ENCODE results near the gene PTPRJ. TPM values are rescaled to one million over a fixed set of nuclear protein-coding genes. Genes with fewer than 3 reads are reported as not detected.

The PTPRJ gene
- total and polyA plus RNA-seq, 2 donors (not counting 1 experiment from before 2014, with no cell fraction given): 5.3 to 5.8 TPM

DNA sequence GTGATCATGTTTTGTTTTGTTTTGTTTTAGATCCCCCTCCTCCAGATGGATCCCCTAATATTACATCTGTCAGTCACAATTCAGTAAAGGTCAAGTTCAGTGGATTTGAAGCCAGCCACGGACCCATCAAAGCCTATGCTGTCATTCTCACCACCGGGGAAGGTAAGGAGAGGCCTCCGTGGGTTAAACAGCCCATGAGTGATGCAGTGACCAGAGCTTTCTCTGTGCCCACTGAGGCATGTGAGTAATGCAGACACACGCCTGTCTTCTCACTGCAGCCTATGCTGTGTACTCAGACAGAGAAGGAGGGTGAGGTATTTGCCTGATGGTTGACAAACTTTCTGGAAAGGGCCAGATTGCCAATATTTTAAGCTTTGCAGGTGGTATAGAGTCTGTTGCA lies 162.5 kb downstream of the PTPRJ start:
- Histone ChIP-seq H3K4me2 (ENCODE audit: extremely low read depth, insufficient read depth, low read length) (no peak overlapping the region), H2AFZ (ENCODE audit: low read length) (no peak overlapping the region), H3K36me3 (ENCODE audit: control insufficient read depth, insufficient read depth, low read length) (no peaks in the 10 kb centered on the region), H3K4me3 (replicated peaks in 1 of 4; ENCODE audit: control extremely low read depth in 1 of 4, insufficient read depth in 1 of 4, low read depth in 3 of 4, low read length in 4 of 4) (no peak overlapping the region), H3K9ac (ENCODE audit: insufficient read depth, low read length) (no peak overlapping the region), H4K20me1 (ENCODE audit: control insufficient read depth, extremely low read depth, insufficient read depth, low read length) (no peaks in the 10 kb centered on the region), H3K27ac (ENCODE audit: insufficient read depth, low read length) (no peak overlapping the region), H3K9me3 (ENCODE audit: control insufficient read depth, insufficient read depth, low read depth, low read length) (no peaks in the 10 kb centered on the region), H3K79me2 (ENCODE audit: control insufficient read depth, insufficient read depth, low read length) (no peaks in the 10 kb centered on the region), H3K4me1 (ENCODE audit: control insufficient read depth, extremely low read depth, insufficient read depth, low read length) (no peaks in the 10 kb centered on the region), H3K27me3 (ENCODE audit: control insufficient read depth, insufficient read depth, low read length) (no peaks in the 10 kb centered on the region)
- no peak for DNase-seq (ENCODE audit: low read depth in 2 of 2)
- TF ChIP-seq EZH2 (IDR thresholded peaks at IDR 0.05; ENCODE audit: low read length, missing control alignments) (no peak), CTCF (conservative IDR thresholded peaks at IDR 0.05 in 1 of 2, IDR thresholded peaks at IDR 0.05 in 1 of 2; ENCODE audit: low read depth in 1 of 2, low read length in 2 of 2) (no peak)

DNA sequence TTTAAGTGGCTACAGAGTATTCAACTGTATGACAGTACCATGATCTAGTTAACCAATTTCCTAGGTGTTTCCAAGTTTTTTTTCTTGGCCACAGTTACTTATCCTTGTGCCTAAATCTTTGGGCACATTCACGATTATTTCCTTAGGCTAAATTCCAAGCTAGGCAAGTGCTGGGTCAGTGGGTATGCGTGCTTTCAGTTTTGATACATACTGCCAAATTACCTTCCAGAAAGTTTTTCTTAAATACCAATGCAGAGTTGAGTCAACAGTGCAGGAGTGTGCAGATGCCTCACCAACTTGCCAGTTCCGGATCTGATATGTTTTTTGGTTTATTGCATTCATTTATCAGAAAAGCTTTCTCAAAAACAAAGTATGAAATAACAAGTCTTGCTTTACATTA lies 168.4 kb downstream of the PTPRJ start:
- no peaks in the 10 kb centered on the region for H3K79me2 ChIP-seq (ENCODE audit: control insufficient read depth, insufficient read depth, low read length)
- H2AFZ ChIP-seq (ENCODE audit: low read length): no peak overlapping the region
- no peaks in the 10 kb centered on the region for H3K9me3 ChIP-seq (ENCODE audit: control insufficient read depth, insufficient read depth, low read depth, low read length)
- H3K4me2 ChIP-seq (ENCODE audit: extremely low read depth, insufficient read depth, low read length): no peak overlapping the region
- no peaks in the 10 kb centered on the region for H3K4me1 ChIP-seq (ENCODE audit: control insufficient read depth, extremely low read depth, insufficient read depth, low read length)
- H4K20me1 ChIP-seq (ENCODE audit: control insufficient read depth, extremely low read depth, insufficient read depth, low read length): no peaks in the 10 kb centered on the region
- peak in 1 of 2 donors; percentile 66 for DNase-seq (ENCODE audit: low read depth in 2 of 2)
- no peak overlapping the region for H3K9ac ChIP-seq (ENCODE audit: insufficient read depth, low read length)
- H3K27me3 ChIP-seq (ENCODE audit: control insufficient read depth, insufficient read depth, low read length): no peaks in the 10 kb centered on the region
- no peak overlapping the region for H3K4me3 ChIP-seq (replicated peaks in 1 of 4; ENCODE audit: control extremely low read depth in 1 of 4, insufficient read depth in 1 of 4, low read depth in 3 of 4, low read length in 4 of 4)
- H3K36me3 ChIP-seq (ENCODE audit: control insufficient read depth, insufficient read depth, low read length): no peaks in the 10 kb centered on the region
- H3K27ac ChIP-seq (ENCODE audit: insufficient read depth, low read length): no peak overlapping the region
- TF ChIP-seq EZH2 (IDR thresholded peaks at IDR 0.05; ENCODE audit: low read length, missing control alignments) (no peak), CTCF (conservative IDR thresholded peaks at IDR 0.05 in 1 of 2, IDR thresholded peaks at IDR 0.05 in 1 of 2; ENCODE audit: low read depth in 1 of 2, low read length in 2 of 2) (no peak)

DNA sequence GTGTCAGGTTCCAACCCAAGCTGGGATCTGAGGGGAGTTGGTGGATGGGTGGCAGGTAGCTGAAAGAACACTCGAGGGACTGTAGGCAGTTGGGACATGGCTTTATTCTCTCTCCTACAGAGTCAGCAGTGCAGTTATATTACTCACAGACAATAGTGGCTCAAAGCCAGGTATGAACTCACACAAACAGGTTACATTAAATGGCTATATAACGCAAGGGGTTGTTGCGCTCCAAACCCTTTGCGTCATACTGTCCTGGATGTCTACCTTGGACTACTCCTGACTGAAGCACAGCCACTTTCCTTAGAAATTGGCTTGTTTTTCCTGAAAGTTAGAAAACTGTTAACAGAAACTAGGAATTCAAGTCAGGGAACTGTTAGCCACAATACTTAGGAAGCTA lies 169.9 kb downstream of the PTPRJ start:
- Histone ChIP-seq H3K9me3 (ENCODE audit: control insufficient read depth, insufficient read depth, low read depth, low read length) (no peaks in the 10 kb centered on the region), H3K27me3 (ENCODE audit: control insufficient read depth, insufficient read depth, low read length) (no peaks in the 10 kb centered on the region), H3K36me3 (ENCODE audit: control insufficient read depth, insufficient read depth, low read length) (no peaks in the 10 kb centered on the region), H3K27ac (ENCODE audit: insufficient read depth, low read length) (no peak overlapping the region), H3K79me2 (ENCODE audit: control insufficient read depth, insufficient read depth, low read length) (no peaks in the 10 kb centered on the region), H2AFZ (ENCODE audit: low read length) (no peak overlapping the region), H3K4me1 (ENCODE audit: control insufficient read depth, extremely low read depth, insufficient read depth, low read length) (peaks cover 3% of the 10 kb centered on the region), H4K20me1 (ENCODE audit: control insufficient read depth, extremely low read depth, insufficient read depth, low read length) (no peaks in the 10 kb centered on the region), H3K4me3 (replicated peaks in 1 of 4; ENCODE audit: control extremely low read depth in 1 of 4, insufficient read depth in 1 of 4, low read depth in 3 of 4, low read length in 4 of 4) (no peak overlapping the region), H3K9ac (ENCODE audit: insufficient read depth, low read length) (no peak overlapping the region), H3K4me2 (ENCODE audit: extremely low read depth, insufficient read depth, low read length) (no peak overlapping the region)
- peak; percentile 22 to 76 for DNase-seq (ENCODE audit: low read depth in 2 of 2)
- TF ChIP-seq EZH2 (IDR thresholded peaks at IDR 0.05; ENCODE audit: low read length, missing control alignments) (no peak), CTCF (conservative IDR thresholded peaks at IDR 0.05 in 1 of 2, IDR thresholded peaks at IDR 0.05 in 1 of 2; ENCODE audit: low read depth in 1 of 2, low read length in 2 of 2) (no peak)
